ENCODE measurements around the gene CLDN16.

The CLDN16 gene

DNA sequence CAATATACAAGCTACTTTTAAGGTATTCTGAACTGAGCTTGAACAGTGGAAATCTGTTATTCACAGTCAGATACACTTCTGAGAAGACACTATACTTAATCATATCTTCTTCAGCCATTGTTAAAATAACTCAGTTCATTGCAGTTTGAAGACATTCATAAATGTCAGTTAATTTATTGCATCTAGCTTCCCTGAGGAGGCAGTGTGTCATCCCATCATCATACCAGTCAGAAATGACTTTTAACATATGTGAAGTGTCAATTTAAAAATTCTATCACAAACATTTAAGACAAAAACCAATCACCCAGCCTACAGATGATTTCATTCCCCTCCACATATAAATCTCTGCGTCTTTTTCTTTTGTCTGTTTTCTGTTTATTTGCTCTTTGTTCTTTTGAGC is 54.3 kb downstream of the CLDN16 start:
- no peak for DNase-seq (ENCODE audit: low spot score)

DNA sequence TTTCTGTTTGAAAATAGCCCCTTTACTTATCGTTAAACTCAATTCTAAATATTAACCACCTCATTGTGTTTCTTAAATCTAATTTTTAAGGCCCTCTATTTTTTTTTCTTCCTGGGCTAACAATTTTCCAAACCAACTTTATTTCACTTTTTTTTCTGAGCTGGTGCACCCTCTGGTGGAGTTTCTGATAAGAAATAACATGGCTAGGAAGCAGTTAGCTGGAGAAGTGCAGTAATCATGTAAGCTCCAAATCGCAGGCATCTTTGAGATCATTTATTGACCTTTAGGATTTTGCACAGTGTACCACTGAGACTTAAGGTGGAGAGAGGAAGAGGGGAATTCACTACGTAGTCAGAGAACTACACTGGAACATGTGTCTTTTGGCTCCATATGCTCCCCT is 55.3 kb downstream of the CLDN16 start:
- DNase-seq (ENCODE audit: low spot score): no peak

DNA sequence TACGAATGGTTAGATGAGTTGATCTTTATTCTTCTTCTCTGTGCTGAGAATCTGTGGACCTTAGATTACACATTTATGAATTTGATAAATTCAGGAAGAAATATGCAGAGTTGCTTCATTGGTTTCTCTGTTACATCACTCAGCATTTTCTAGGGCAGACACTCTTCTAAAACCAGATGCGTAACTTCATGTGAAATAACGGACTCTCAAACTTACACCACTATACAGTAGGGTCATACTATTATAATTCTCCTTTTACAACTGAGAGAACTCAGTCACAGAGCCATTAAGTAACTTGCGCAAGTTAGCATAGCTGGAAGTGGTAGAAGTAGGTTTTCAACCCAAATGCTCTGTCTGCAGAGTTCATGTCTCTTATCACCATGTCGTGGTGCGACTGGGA is 56.0 kb downstream of the CLDN16 start:
- DNase-seq (ENCODE audit: low spot score): no peak

DNA sequence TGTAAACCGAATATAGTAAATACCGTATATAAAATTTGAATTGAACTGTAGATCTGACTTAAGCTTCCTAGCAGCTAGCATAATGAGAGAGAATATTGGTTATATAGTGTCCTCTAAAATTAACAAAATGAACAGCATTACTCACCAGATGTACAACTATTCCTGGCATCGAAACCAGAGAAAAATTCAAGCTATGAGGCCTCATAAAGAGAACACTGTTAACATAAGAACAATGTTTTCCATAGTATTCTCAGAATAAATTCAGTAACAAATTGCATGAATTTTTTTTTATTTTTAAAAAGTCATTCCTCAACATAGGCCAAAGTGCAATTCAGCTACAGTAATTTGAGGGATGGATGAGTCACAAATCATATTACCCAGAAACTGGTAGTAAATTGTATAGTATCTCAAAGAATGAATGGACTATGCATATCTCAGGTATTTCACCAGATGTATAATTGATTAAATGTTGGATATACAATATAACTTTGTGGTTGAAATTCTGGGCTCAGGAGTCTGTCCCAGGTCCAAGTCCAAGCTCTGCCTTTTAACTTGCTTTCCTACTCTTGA is 56.7 kb downstream of the CLDN16 start:
- DNase-seq (ENCODE audit: low spot score): peak; percentile 26

DNA sequence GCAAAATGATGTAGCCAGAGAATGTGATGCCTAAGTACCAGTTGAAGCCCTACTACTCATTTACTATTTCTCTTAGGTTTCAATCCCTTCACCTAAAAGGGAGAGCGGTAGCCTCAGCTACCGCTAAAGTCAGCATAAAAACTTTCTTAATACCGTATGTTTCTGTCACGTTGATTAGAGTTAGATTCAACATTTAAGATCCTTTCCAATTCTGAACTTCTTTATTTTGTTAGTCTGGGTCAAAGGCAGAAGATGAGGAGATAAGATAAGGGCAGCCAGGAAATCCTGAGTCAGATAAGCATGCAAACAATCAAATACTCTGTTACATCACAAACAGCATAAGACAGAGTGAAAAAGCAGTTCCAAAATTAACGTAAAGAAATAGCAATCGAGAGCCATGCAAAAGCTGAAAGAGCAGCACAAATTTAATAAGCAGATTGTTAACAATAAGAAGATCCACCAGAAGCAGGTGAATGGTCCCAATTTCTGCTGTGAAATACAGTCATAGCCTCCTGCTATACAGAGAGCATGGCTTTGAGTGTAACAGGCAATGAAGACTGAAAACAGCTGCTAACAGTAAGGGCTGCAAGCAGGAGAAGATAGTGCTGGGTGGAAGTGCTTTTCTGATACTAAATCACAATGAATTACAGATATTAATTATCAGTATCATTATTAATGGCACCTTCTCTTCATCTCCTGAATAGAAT is 58.8 kb downstream of the CLDN16 start:
- peak; percentile 43 for DNase-seq (ENCODE audit: low spot score)

DNA sequence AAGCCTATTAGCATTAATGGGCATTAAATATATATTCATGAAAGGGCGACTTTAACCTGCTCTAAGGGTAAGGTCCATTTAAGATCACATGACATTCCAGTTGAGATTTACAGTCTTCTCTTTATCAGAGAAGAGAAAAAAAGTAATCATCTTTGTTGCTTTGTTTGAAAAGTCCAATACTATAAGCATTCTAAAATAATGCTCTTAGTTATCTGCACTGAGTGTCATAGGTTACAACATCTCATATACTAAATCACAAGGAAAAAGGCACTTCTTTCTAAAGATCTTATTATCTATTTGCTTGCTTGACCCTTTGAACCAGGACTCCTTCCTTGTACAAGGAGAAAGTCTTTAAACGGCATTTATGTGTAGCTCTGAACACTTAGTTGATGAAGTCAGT is 60.3 kb downstream of the CLDN16 start:
- DNase-seq (ENCODE audit: low spot score): no peak

DNA sequence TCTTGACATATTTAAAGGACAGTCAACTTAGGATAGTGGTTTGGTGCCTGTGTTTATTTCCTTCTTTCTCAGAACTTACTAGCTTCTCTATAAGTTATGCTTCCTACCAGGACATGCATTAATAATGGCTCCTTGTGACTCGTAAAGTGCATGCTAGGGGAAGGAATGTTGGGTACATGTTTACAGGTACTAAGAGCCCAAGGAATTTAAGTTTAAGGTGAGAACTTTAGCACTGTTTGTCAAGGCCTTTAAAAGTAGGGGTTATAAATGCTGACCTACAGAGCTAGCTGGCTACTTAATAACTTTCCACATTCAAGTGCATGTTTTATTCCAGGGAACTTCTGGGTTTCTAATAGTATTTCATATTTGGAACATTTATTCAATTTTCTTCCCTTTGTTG is 61.8 kb downstream of the CLDN16 start, which contains the start of gene TMEM207:
Gene TMEM207, minus strand, starts transcription at position 101 of the 400 bp plus-strand sequence. Its CDS starts 92 bp downstream, at position 9.
- DNase-seq (ENCODE audit: low spot score): no peak

DNA sequence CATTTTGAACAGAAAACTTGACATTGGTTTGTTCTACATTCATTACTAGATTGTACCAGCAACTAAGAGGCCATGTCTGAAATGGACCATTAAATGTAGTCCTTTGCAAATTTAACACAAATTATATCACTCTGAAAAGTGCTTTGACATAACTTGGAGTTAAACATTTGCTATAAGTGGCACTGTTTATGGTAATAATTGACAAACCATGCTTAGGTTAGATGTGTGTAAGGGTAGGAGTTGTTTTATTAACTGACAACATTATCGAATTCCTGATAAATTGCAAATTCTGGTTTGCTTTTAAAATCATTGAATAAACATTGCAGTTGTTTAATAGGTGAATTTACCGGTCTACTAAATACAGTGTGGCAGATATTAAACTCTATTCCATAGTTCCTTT is 67.9 kb downstream of the CLDN16 start:
- no peak for DNase-seq (ENCODE audit: low spot score)

DNA sequence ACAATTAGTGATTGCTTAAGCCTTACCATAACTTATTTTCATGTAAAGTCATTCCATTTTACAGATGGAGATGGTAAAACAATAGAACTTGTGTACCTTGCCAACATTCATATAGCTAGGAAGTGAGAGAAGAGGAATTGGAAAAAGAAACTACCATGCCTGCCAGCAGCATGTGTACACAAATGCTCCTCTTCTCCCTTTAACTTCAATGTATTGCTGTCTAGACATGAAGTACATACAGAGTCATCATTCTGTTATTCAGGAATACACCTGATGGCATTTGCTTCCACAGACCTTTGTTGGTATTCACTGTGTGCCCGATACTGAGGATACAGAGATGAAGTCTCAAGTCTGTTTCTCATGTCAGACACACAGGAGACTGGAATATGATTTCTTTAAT is 68.8 kb downstream of the CLDN16 start:
- DNase-seq (ENCODE audit: low spot score): no peak

DNA sequence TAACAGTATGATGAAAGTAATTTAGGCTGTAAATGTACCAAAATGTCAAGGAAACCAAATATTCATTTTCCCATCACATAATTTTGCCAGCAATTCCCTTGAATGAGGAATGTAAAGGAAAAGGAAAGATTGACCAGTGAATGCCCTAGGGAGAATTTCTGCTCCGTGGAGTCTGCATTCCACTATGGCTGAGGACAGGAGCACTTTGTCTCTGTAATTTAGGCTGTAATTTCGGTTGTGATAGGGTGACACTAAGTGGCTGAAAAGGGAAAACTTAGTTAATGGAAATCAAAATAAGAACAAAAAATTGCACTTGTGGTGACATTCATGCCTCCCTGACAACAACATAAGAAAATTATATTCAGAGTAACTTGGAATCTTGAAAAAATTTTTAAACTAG is 70.1 kb downstream of the CLDN16 start:
- DNase-seq (ENCODE audit: low spot score): no peak
